HG02981 (cell line): ENCODE results near the gene DDAH2.

Source experiments
- ATAC-seq: cut with Tn5 transposase; IDR thresholded peaks from one replicate; pipeline ENCODE4 v1.9.1; 2021; ENCODE audit warnings: mild to moderate bottlenecking, moderate library complexity; ENCODE audit not compliant: unreplicated experiment

DDAH2 gene

GRCh38 chr6:31762356-31762755 is 33.3 kb upstream of the DDAH2 start, which contains the start of gene SAPCD1:
TSS of gene SAPCD1 (plus strand) at chr6:31762656. CDS start at chr6:31763055, 399 bp downstream.
- ATAC-seq = no peak

DNA sequence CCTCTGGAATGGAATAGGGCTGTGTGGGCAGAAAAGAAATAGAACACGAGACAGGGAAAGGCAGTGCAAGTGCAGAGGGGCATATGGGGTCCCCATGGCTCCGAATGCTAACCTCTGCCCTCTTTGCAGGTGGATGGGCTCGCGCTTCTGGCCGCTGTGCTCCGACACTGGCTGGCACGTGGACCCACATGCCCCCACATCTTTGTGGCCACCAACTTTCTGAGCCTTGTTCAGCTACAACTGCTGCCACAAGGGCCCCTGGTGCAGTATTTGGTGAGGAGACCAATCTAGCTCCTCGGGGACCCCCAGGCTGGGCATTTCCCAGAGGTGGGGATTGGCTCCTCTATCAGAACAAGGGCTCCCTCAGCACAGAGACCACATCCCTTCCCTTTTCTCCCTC is 32.2 kb upstream of the DDAH2 start:
- no peak for ATAC-seq

DNA sequence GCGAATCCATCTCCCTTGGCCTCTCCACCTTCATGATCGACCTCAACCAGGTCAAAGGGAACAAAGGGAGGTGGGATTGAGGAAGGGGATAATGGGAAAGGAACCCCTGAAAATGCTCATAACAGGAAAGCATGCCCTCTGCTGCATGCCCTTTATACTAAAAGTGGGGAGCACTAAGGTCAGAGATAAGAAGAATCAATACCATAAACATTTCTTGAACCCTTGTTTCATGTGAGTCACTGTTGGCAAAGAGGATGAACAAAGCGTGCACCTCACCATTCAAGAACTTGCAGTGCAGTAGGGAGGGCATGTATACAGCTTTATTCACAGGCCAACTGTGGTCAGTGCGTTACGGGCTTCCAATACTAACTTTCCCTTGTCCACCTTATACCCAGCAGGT is 31.7 kb upstream of the DDAH2 start:
- ATAC-seq = no peak

DNA sequence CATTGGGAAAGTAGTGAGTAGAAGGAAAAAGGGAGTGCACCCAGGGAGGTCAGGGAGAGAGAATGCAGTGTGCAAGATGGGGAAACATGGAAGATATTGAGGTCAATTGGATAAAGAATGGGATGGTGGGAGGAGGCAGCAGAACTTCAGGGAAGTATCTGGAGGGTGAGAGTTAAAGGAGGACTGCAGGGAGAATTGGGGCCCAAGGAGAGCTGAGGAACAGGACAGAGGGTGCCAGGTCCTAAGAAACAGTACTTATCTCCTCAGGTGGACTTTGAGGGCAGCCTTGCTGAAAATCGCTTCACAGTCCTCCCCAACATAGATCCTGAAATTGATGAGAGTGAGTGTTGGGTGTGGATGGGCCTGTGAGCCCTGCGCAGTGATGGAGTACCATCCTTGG is 29.2 kb upstream of the DDAH2 start:
- ATAC-seq = no peak

GRCh38 chr6:31752739-31753319 is 23.7 kb upstream of the DDAH2 start:
- ATAC-seq = no peak

DNA sequence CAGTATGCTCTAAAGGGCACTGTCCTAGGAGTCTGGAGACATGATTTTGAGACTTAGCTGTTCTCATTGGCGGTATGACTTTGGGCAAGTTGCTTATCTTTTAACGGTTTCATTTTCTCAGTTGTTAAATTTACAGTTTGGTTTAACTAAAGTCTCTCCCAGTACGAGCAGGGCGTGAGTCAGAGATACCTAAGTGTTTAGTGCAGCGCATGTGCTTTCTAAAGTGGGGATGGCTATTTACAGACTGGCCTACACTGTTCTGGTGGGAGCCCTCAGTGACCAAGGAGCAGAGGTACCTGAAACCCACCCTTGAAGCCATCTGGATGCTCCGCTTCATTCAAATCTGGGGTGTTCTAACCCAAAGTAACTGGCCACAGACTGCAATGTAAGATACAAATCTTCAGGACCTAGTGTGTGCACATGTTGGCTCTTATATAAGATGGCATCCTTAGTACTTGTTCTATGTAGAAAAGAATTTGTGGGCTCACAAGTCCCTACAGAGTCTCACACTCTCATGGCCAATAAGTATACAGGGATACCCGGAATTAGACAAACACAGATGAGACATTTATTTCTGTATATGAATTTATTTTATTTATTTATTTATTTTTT is 21.4 kb upstream of the DDAH2 start:
- ATAC-seq = no peak

- no peak for ATAC-seq
Observed at GRCh38 chr6:31749301-31750036, 20.4 kb upstream of the DDAH2 start.

GRCh38 chr6:31744422-31744821 is 15.3 kb upstream of the DDAH2 start:
- ATAC-seq = no peak

GRCh38 chr6:31742894-31743293 is 13.8 kb upstream of the DDAH2 start:
- no peak for ATAC-seq

- ATAC-seq = no peak
Observed at GRCh38 chr6:31741815-31742214, 12.7 kb upstream of the DDAH2 start.

DNA sequence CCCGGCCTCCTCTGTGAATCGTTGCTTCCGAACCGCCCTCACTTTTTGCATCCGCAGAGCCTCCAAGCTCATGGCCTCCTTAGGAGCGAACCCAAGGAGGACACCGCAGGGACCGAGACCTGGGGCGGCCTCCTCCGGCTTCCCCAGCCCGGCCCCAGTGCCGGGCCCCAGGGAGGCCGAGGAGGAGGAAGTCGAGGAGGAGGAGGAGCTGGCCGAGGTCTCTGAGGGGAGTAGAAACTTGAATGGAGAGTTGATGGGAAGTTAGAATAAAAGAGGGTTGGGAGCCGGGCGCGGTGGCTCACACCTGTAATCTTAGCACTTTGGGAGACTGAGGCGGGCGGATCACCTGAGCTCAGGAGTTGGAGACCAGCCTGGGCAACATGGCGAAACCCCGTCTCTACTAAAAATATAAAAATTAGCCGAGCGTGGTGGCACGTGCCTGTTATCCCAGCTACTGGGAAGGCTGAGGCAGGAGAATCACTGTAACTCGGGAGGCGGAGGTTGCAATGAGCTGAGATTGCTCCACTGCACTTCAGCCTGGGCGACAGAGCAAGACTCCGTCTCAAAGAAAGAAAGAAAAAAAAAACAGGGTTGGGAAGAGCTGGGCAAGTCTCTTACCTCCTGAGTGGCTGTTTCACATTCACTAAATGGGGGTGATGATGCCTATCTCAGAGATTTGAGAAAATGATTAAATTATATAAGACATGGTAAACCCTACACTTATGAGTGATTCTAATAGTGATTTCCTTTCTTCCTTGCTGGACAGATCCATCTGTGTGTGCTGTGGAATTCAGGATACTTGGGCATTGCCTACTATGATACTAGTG is 11.5 kb upstream of the DDAH2 start:
- ATAC-seq = no peak

- peak; percentile 55 for ATAC-seq
Observed at GRCh38 chr6:31739639-31740396, 10.7 kb upstream of the DDAH2 start, which contains the start of gene MSH5. TSS of gene MSH5 (plus strand) at chr6:31740005. CDS start at chr6:31740467, 462 bp downstream.

DNA sequence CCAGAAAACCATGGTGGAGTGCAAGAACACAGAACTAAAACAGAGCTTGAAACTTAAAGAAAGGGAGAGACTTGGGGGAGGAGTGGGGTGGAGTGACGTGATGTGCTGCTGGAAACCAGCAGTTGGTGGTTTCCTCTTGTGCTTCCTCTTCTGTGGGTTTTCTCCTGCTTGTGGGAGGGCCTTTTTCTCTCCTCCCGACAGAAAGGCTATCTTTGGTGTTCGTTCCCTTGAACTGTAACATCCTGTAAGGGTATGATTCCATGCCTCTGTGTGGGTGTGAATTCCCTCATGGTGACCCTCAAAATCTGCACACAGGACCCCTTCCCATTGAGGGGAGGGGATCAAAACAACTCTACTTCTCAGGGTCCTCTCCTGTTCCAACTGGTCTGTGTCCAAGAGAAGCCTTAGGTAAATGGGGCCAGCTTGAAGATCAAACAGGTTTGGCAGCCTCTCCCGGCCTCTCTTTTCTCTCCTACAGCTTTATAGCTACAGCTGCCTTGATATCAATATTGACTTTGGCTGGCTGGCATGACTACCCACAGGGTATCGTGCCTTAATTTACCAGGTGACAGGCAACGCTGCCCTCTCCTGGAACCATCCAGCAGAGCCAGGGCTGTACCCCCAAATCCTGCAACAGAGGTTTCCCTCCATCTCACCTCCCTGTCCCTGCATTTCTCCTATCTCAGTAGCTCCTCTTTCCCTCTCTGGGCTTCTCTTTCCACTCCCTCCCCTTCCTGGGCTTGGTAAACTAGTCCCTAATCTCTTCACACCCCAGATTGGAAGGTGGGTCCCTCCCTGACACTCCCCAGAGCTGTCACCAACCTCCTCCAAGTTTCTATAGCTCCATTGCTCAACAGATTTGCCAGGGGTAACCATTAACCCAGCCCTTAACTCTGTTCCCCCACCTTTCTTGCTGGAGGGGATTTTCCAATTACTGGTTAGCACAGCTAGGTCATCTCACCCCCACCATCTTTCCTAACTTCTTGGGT is 9.2 kb upstream of the DDAH2 start:
- peak; percentile 20 for ATAC-seq

- ATAC-seq = no peak
Observed at GRCh38 chr6:31737315-31737990, 8.4 kb upstream of the DDAH2 start.

DNA sequence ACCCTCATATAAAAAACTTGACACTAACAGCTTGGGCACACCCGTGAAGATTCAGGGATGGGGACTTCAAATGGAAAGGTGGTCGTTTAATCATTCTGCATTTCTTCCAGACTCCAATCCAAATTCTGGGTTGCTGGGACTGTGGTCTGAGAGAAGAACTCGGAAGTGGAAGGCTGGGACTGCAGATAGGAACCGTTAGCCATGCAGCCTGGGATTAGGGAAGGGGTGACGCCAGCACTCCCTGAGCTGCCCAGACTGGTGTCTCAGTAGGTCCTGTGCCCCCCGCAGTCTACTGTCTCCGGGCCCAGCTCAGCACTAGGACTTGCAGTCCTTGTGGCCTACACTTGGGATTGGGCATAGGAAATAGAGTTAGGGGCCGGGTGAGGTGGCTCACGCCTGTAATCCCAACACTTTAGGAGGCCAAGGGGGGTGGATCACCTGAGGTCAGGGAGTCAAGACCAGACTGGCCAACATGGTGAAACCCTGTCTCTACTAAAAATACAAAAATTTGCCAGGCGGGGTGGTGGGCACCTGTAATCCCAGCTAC is 7.7 kb upstream of the DDAH2 start:
- ATAC-seq = no peak

DNA sequence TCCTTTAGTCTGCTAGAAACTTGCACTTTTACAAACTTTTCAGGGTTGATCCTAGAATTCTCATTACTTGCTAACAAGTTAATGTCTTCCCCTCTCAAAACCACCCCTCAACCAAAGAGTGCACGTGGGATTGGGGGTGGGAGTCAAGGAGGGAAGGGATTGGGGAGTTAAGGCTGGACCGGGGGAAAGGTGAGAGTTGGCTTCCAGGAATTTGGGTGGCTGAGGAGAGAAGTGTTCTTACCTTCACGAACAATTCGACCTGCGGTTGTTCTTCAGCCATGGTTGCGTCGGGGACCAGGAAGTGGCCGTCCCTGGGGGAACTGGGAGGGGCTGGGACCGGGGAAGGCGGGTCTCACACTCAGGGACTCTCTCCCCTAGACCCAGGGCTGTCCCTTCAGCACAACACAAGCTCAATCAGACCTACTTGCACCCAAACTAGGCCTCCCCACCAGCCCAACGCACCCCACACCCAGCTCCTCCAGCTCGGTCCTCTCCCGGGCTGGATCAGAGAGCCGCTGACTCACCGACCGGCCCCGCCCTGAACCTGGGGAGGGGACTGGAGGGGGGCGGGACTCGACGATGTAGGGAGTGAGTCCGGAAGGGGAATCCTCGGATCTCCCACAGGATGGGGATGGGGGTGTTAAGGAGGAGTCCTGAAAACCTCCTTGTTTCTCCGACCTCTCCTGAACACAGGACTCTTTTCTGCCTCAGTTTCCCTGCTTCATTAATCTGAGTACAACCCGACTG is 7.1 kb upstream of the DDAH2 start, which contains the start of gene CLIC1:
Gene CLIC1, minus strand, starts transcription at position 510 of the 747 bp plus-strand sequence. Its CDS starts 230 bp downstream, at position 280.
- no peak for ATAC-seq

DNA sequence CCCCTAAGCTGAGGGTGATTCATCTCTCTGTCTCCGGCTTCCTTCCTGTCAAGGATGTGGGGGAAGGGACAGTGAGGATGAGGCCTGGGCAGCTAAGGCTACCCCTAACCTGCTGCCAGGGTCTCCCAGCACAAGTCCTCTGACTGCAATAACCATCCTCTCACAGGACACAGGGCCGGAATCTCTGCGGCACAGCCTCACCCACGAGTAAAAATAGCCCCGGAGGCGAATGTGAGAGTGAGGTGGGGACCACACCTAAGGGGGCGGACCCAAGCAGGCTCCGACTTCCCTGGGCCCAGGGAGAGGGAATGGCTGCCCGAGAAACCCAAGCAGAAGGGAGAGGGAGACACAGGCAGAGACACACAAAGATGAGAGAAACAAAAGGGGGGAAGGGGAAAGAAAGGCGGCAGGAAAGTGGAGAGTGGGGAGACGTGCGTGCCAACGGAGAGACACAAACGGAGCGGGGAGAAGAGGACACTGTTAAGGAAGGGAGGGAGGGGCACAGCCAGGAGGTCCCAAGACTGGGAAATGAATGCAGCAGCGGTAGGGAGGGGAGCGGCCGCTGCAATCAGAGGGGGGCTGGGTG is 5.8 kb upstream of the DDAH2 start:
- no peak for ATAC-seq
